H1 (cell line): ENCODE measurements around the gene MACROD1. TPM values are rescaled to one million over a fixed set of nuclear protein-coding genes. Genes with fewer than 3 reads are reported as not detected.

ENCODE experiments used
- CBX8 ChIP-seq: fragments of 300-800, 300-1000 bp; sonication (generic); IDR thresholded peaks from 2 replicates; pipeline ENCODE4 v1.7.1; 2016; ENCODE audit warnings: low read depth, low read length, borderline replicate concordance
- KDM5A ChIP-seq: fragments of 200-600 bp; IDR thresholded peaks from 2 replicates; pipeline ENCODE4 v1.7.1; 2012; ENCODE audit warnings: mild to moderate bottlenecking, low read length, inconsistent platforms, mixed read lengths
- RAD21 ChIP-seq, 2 experiments: IDR thresholded peaks in 1 of 2; conservative IDR thresholded peaks in 1 of 2; 2 replicates each; pipeline ENCODE4 v1.6.1; 2011; ENCODE audit warnings: low read depth in 2 of 2, low read length in 2 of 2, improper control_type of control experiment in 1 of 2, inconsistent platforms in 1 of 2, mild to moderate bottlenecking in 1 of 2, moderate library complexity in 1 of 2
- SAP30 ChIP-seq: fragments of 300-600 bp; sonication (generic); IDR thresholded peaks from 2 replicates; pipeline ENCODE4 v1.7.1; 2012; ENCODE audit warnings: low read length, moderate library complexity, mild to moderate bottlenecking, inconsistent platforms; ENCODE audit not compliant: insufficient read depth, insufficient replicate concordance
- polyA plus RNA-seq, 7 experiments: library from polyadenylated mRNA; depleted of rRNA in 3 of 7; stranded (reverse) in 5 of 7; unstranded in 2 of 7; fragments of >200 nt in 5 of 7; fragments of 200-250 nt in 2 of 7; gene quantifications; 1 replicate in 5 of 7; 2 replicates in 1 of 7; 4 replicates in 1 of 7; pipeline versions ENCODE4 v1.2.1 to v1.2.3, GENCODE V29; 2011 to 2013; ENCODE audit warnings: missing spikeins in 2 of 7, mixed read lengths in 2 of 7
- total RNA-seq: library from RNA; stranded (reverse); fragmentation: NEBNext Ultra II Directional; extraction: Animal tissue kit (Norgen Biotek cat#: 25700); gene quantifications from 2 replicates; pipeline ENCODE4 v1.2.1, GENCODE V29; 2021

Gene MACROD1
- total and polyA plus RNA-seq, 2 of the 8 experiments (the other 6 are each of a cell fraction or from before 2014, with no cell fraction given): 19.5 to 34.1 TPM

- TF ChIP-seq CBX8 (no peak), KDM5A (no peak), RAD21 (IDR thresholded peaks at IDR 0.05 in 1 of 2, conservative IDR thresholded peaks at IDR 0.05 in 1 of 2; ENCODE audit: low read depth in 2 of 2, low read length in 2 of 2) (no peak), SAP30 (no peak)
Observed at GRCh38 chr11:63958008-63958407, 207.9 kb downstream of the MACROD1 start (continued).
